OCI-LY3 (cell line): ENCODE measurements around the gene LGMN.

Source experiments
- H2AFZ ChIP-seq: fragments of 200-600, 300-600 bp; shearing (Covaris generic); 2 replicates; pipeline ENCODE4 v1.6.0; 2014; ENCODE audit warnings: antibody characterized with exemption, low read depth, low read length
- H3K27ac ChIP-seq: fragments of 200-600, 300-600 bp; sonication (generic); 2 replicates; pipeline ENCODE4 v1.5.1; 2014; ENCODE audit warnings: mild to moderate bottlenecking, low read length, moderate library complexity, mixed read lengths
- H3K27me3 ChIP-seq: fragments of 200-600, 300-600 bp; sonication (generic); 2 replicates; pipeline ENCODE4 v1.6.1; 2014; ENCODE audit warnings: low read depth, low read length, mixed read lengths
- H3K36me3 ChIP-seq: fragments of 200-600, 300-600 bp; sonication (generic); replicated peaks from 2 replicates; pipeline ENCODE3; 2014; ENCODE audit warnings: low read depth, low read length, mixed read lengths
- H3K4me1 ChIP-seq: fragments of 300-600, 200-600 bp; sonication (generic); 2 replicates; pipeline ENCODE4 v1.6.1; 2014; ENCODE audit warnings: low read length, mixed read lengths
- H3K4me2 ChIP-seq: fragments of 200-600, 300-600 bp; sonication (generic); 2 replicates; pipeline ENCODE4 v1.6.1; 2014; ENCODE audit warnings: low read length, mixed read lengths
- H3K4me3 ChIP-seq: fragments of 300-600, 200-600 bp; sonication (generic); 2 replicates; pipeline ENCODE4 v1.5.1; 2014; ENCODE audit warnings: antibody characterized with exemption, mild to moderate bottlenecking, low read length, moderate library complexity
- H3K79me2 ChIP-seq: fragments of 300-600, 200-600 bp; shearing (Covaris generic); 2 replicates; pipeline ENCODE4 v1.6.1; 2014; ENCODE audit warnings: mild to moderate bottlenecking, low read length, mixed read lengths
- H3K9ac ChIP-seq: fragments of 300-600, 200-600 bp; shearing (Covaris generic); 2 replicates; pipeline ENCODE4 v1.6.0; 2014; ENCODE audit warnings: mild to moderate bottlenecking, low read length, moderate library complexity
- H3K9me3 ChIP-seq: fragments of 200-600, 300-600 bp; shearing (Covaris generic); 2 replicates; pipeline ENCODE4 v1.6.1; 2014; ENCODE audit warnings: low read length, mixed read lengths; ENCODE audit not compliant: insufficient read depth
- H4K20me1 ChIP-seq: fragments of 200-600, 300-600 bp; sonication (generic); 2 replicates; pipeline ENCODE4 v1.6.1; 2016; ENCODE audit warnings: low read length, mixed read lengths; ENCODE audit not compliant: insufficient read depth
- EZH2phosphoT487 ChIP-seq: fragments of 200-600 bp; shearing (Covaris generic); IDR thresholded peaks from 2 replicates; pipeline ENCODE4 v1.6.1; 2018; ENCODE audit warnings: antibody characterized with exemption, mixed run types, low read depth
- TF ChIP-seq, protein P1 (sequence below): fragments of 200-600, 300-600 bp; sonication (generic); IDR thresholded peaks from 2 replicates; pipeline ENCODE4 v1.5.1; 2014; ENCODE audit warnings: antibody characterized with exemption, low read length, low read depth

Gene LGMN

GRCh38 chr14:92701826-92702225 is 46.6 kb downstream of the LGMN start:
- H3K9ac ChIP-seq, result no peak overlapping the region
- no peak overlapping the region for H3K27ac ChIP-seq
- no peak for TF ChIP-seq EZH2phosphoT487
- TF ChIP-seq, protein P1, sequence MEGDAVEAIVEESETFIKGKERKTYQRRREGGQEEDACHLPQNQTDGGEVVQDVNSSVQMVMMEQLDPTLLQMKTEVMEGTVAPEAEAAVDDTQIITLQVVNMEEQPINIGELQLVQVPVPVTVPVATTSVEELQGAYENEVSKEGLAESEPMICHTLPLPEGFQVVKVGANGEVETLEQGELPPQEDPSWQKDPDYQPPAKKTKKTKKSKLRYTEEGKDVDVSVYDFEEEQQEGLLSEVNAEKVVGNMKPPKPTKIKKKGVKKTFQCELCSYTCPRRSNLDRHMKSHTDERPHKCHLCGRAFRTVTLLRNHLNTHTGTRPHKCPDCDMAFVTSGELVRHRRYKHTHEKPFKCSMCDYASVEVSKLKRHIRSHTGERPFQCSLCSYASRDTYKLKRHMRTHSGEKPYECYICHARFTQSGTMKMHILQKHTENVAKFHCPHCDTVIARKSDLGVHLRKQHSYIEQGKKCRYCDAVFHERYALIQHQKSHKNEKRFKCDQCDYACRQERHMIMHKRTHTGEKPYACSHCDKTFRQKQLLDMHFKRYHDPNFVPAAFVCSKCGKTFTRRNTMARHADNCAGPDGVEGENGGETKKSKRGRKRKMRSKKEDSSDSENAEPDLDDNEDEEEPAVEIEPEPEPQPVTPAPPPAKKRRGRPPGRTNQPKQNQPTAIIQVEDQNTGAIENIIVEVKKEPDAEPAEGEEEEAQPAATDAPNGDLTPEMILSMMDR, result no peak
- no peaks in the 10 kb centered on the region; the same call in 1 of the 2 replicates for H4K20me1 ChIP-seq
- H3K36me3 ChIP-seq, result no peaks in the 10 kb centered on the region
- no peaks in the 10 kb centered on the region for H3K79me2 ChIP-seq
- H3K9me3 ChIP-seq, result no peaks in the 10 kb centered on the region
- peaks cover 45% of the 10 kb centered on the region for H3K27me3 ChIP-seq
- H3K4me1 ChIP-seq, result peaks cover 43% of the 10 kb centered on the region
- H3K4me2 ChIP-seq, result no peak overlapping the region
- H2AFZ ChIP-seq, result no peak overlapping the region
- no peak overlapping the region for H3K4me3 ChIP-seq

GRCh38 chr14:92698393-92698792 is 50.0 kb downstream of the LGMN start:
- H3K4me2 ChIP-seq, result no peak overlapping the region
- H3K36me3 ChIP-seq, result no peaks in the 10 kb centered on the region
- TF ChIP-seq EZH2phosphoT487, result no peak
- TF ChIP-seq, protein P1, result no peak
- no peaks in the 10 kb centered on the region for H3K9me3 ChIP-seq
- no peak overlapping the region for H3K4me3 ChIP-seq
- peaks cover 16% of the 10 kb centered on the region for H3K4me1 ChIP-seq
- H2AFZ ChIP-seq, result no peak overlapping the region
- H3K9ac ChIP-seq, result no peak overlapping the region
- H4K20me1 ChIP-seq, result no peaks in the 10 kb centered on the region; the same call in none of the 2 replicates
- no peak overlapping the region for H3K27ac ChIP-seq
- peaks cover 58% of the 10 kb centered on the region for H3K27me3 ChIP-seq
- no peaks in the 10 kb centered on the region for H3K79me2 ChIP-seq

- Histone ChIP-seq H3K36me3 (no peaks in the 10 kb centered on the region), H3K9ac (no peak overlapping the region), H3K4me3 (no peak overlapping the region), H3K27me3 (peaks cover 63% of the 10 kb centered on the region), H3K79me2 (no peaks in the 10 kb centered on the region), H2AFZ (no peak overlapping the region), H4K20me1 (no peaks in the 10 kb centered on the region; the same call in 1 of the 2 replicates), H3K4me1 (no peaks in the 10 kb centered on the region), H3K4me2 (no peak overlapping the region), H3K9me3 (no peaks in the 10 kb centered on the region), H3K27ac (no peak overlapping the region)
- TF ChIP-seq, protein P1, result no peak
- TF ChIP-seq EZH2phosphoT487, result no peak
Observed at GRCh38 chr14:92696366-92696765, 52.1 kb downstream of the LGMN start.

- Histone ChIP-seq H3K4me3 (no peak overlapping the region), H3K9me3 (no peaks in the 10 kb centered on the region), H3K79me2 (no peaks in the 10 kb centered on the region), H3K4me1 (no peaks in the 10 kb centered on the region), H3K4me2 (no peak overlapping the region), H3K9ac (no peak overlapping the region), H3K36me3 (no peaks in the 10 kb centered on the region), H3K27me3 (peaks cover 55% of the 10 kb centered on the region), H2AFZ (no peak overlapping the region), H3K27ac (no peak overlapping the region), H4K20me1 (no peaks in the 10 kb centered on the region; the same call in 1 of the 2 replicates)
- TF ChIP-seq, protein P1, result no peak
- TF ChIP-seq EZH2phosphoT487, result no peak
Observed at GRCh38 chr14:92695562-92695961, 52.9 kb downstream of the LGMN start.
